Esophagus (tissue), 2 donors: Measurements from ENCODE around the gene INPP4A. TPM values are rescaled to one million over a fixed set of nuclear protein-coding genes. Genes with fewer than 3 reads are reported as not detected.

Source experiments
- H3K27ac ChIP-seq, 2 donors: one replicate each; pipeline ENCODE4 v1.5.1; 2013; ENCODE audit warnings: low read depth in 2 of 2, mild to moderate bottlenecking in 2 of 2, inconsistent platforms in 1 of 2, low read length in 1 of 2, moderate library complexity in 1 of 2
- H3K27me3 ChIP-seq, 2 donors: one replicate each; pipeline ENCODE4 v1.6.1; 2013; ENCODE audit warnings: low read length in 2 of 2, control low read depth in 1 of 2, mild to moderate bottlenecking in 1 of 2; ENCODE audit not compliant: insufficient read depth in 2 of 2, control insufficient read depth in 1 of 2
- H3K36me3 ChIP-seq, 2 donors: one replicate each; pipeline ENCODE4 v1.6.1; 2013; ENCODE audit warnings: low read length in 1 of 2; ENCODE audit not compliant: control insufficient read depth in 2 of 2, insufficient read depth in 2 of 2
- H3K4me1 ChIP-seq, 2 donors: one replicate each; pipeline ENCODE4 v1.6.1; 2013; ENCODE audit warnings: low read length in 1 of 2; ENCODE audit not compliant: control insufficient read depth in 2 of 2, insufficient read depth in 2 of 2
- H3K4me3 ChIP-seq, 2 donors: one replicate each; pipeline ENCODE4 v1.5.1; 2013; ENCODE audit warnings: low read length in 2 of 2, mild to moderate bottlenecking in 2 of 2, low read depth in 1 of 2, moderate library complexity in 1 of 2
- H3K9me3 ChIP-seq, 2 donors: one replicate each; pipeline ENCODE4 v1.6.1; 2013; ENCODE audit warnings: mild to moderate bottlenecking in 2 of 2, low read depth in 1 of 2, low read length in 1 of 2, moderate library complexity in 1 of 2; ENCODE audit not compliant: control insufficient read depth in 2 of 2, insufficient read depth in 1 of 2
- WGBS, 2 donors: extraction: QIAGEN DNeasy Blood & Tissue Kit; methylation state at CpG; one replicate each; pipeline ENCODE4 v1.1.7; 2013; 5-methylcytosine and 5-hydroxymethylcytosine counted together
- polyA plus RNA-seq, 2 donors: library from polyadenylated mRNA; stranded (reverse); fragments of 200-250 nt; gene quantifications; one replicate each; pipeline ENCODE4 v1.2.3, GENCODE V29; 2013
- donor health status: healthy with polysubstance abuse.
- donor health status: Bipolar disorder and iron deficiency.

Gene INPP4A
- polyA plus RNA-seq = 1 to 10 TPM; 3.4 to 3.8 TPM

- Histone ChIP-seq H3K4me1 (peaks cover 0 to 9% of the 10 kb centered on the region in 2 donors), H3K36me3 (no peaks in the 10 kb centered on the region), H3K27me3 (no peaks in the 10 kb centered on the region), H3K27ac (peak within 1 kb of the TSS; percentile 36 to 66), H3K9me3 (no peaks in the 10 kb centered on the region), H3K4me3 (peak within 1 kb of the TSS; percentile 69 to 75)
- 0 to 1% methylated on average over 56 to 75 of the region's 75 CpGs for WGBS, 2 donors
These were observed at the start of gene INPP4A for GRCh38 chr2:98444436-98445176. INPP4A (plus strand) TSS chr2:98444858; CDS start chr2:98520049, 75,191 bp downstream.

GRCh38 chr2:98395977-98396376, 48.7 kb upstream of the INPP4A start:
- no peak overlapping the region for H3K4me3 ChIP-seq
- no peaks in the 10 kb centered on the region for H3K27me3 ChIP-seq
- no peaks in the 10 kb centered on the region for H3K9me3 ChIP-seq
- WGBS, 2 donors = 92 to 94% methylated on average over 6 of the region's 6 CpGs
- H3K4me1 ChIP-seq = no peaks in the 10 kb centered on the region
- no peak overlapping the region for H3K27ac ChIP-seq
- H3K36me3 ChIP-seq = peaks cover 0 to 2% of the 10 kb centered on the region in 2 donors

GRCh38 chr2:98396745-98397355, 47.8 kb upstream of the INPP4A start:
- 92 to 96% methylated on average over 23 of the region's 23 CpGs for WGBS, 2 donors
- Histone ChIP-seq H3K27me3 (no peaks in the 10 kb centered on the region), H3K36me3 (peaks cover 0 to 2% of the 10 kb centered on the region in 2 donors), H3K27ac (no peak overlapping the region), H3K4me3 (no peak overlapping the region), H3K4me1 (no peaks in the 10 kb centered on the region), H3K9me3 (no peaks in the 10 kb centered on the region)

- H3K4me1 ChIP-seq = no peaks in the 10 kb centered on the region
- 68 to 69% methylated on average over 4 of the region's 4 CpGs for WGBS, 2 donors
- H3K4me3 ChIP-seq = no peak overlapping the region
- peaks cover 0 to 2% of the 10 kb centered on the region in 2 donors for H3K36me3 ChIP-seq
- no peak overlapping the region for H3K27ac ChIP-seq
- H3K9me3 ChIP-seq = no peaks in the 10 kb centered on the region
- H3K27me3 ChIP-seq = no peaks in the 10 kb centered on the region
These were observed 45.5 kb upstream of the INPP4A start for GRCh38 chr2:98399140-98399539.

- H3K9me3 ChIP-seq = no peaks in the 10 kb centered on the region
These were observed 40.8 kb upstream of the INPP4A start for GRCh38 chr2:98403878-98404277.

GRCh38 chr2:98404556-98405250, 40.0 kb upstream of the INPP4A start:
- Histone ChIP-seq H3K4me3 (no peak overlapping the region), H3K36me3 (no peaks in the 10 kb centered on the region), H3K9me3 (no peaks in the 10 kb centered on the region), H3K4me1 (no peaks in the 10 kb centered on the region), H3K27me3 (no peaks in the 10 kb centered on the region), H3K27ac (no peak overlapping the region)
- 79 to 88% methylated on average over 2 of the region's 2 CpGs for WGBS, 2 donors

More at GRCh38 chr2:98403878-98404277, 40.8 kb upstream of the INPP4A start:
- Histone ChIP-seq H3K27me3 (no peaks in the 10 kb centered on the region), H3K4me1 (no peaks in the 10 kb centered on the region), H3K4me3 (no peak overlapping the region), H3K27ac (no peak overlapping the region), H3K36me3 (no peaks in the 10 kb centered on the region)

GRCh38 chr2:98405301-98405700, 39.4 kb upstream of the INPP4A start:
- Histone ChIP-seq H3K36me3 (no peaks in the 10 kb centered on the region), H3K9me3 (no peaks in the 10 kb centered on the region), H3K4me1 (no peaks in the 10 kb centered on the region), H3K27ac (no peak overlapping the region), H3K4me3 (no peak overlapping the region), H3K27me3 (no peaks in the 10 kb centered on the region)
- 85 to 88% methylated on average over 2 of the region's 2 CpGs for WGBS, 2 donors

- H3K9me3 ChIP-seq = no peaks in the 10 kb centered on the region
- H3K4me3 ChIP-seq = no peak overlapping the region
- H3K36me3 ChIP-seq = no peaks in the 10 kb centered on the region
- WGBS, 2 donors = 74 to 77% methylated on average over 5 of the region's 5 CpGs
- H3K27me3 ChIP-seq = no peaks in the 10 kb centered on the region
- H3K27ac ChIP-seq = no peak overlapping the region
- no peaks in the 10 kb centered on the region for H3K4me1 ChIP-seq
These were observed 36.5 kb upstream of the INPP4A start for GRCh38 chr2:98408155-98408554.

GRCh38 chr2:98412751-98413458, 31.8 kb upstream of the INPP4A start:
- no peaks in the 10 kb centered on the region for H3K27me3 ChIP-seq
- no peak overlapping the region for H3K4me3 ChIP-seq
- 26 to 41% methylated on average over 5 of the region's 5 CpGs for WGBS, 2 donors
- no peak overlapping the region for H3K27ac ChIP-seq
- no peaks in the 10 kb centered on the region for H3K4me1 ChIP-seq
- peaks cover 0 to 3% of the 10 kb centered on the region in 2 donors for H3K9me3 ChIP-seq
- no peaks in the 10 kb centered on the region for H3K36me3 ChIP-seq
